NK-92 (cell line): ENCODE results near the gene MYO5B.
"Not testable (repeated sequence)": the region's sequence is repeated elsewhere in the genome, so short reads cannot be mapped to it uniquely, and the experiment has no call there.

ENCODE experiments used
- DNase-seq: peaks from one replicate; lab custom pipeline; 2025; ENCODE audit not compliant: unreplicated experiment; lab: John Stamatoyannopoulos, UW

MYO5B gene

DNA sequence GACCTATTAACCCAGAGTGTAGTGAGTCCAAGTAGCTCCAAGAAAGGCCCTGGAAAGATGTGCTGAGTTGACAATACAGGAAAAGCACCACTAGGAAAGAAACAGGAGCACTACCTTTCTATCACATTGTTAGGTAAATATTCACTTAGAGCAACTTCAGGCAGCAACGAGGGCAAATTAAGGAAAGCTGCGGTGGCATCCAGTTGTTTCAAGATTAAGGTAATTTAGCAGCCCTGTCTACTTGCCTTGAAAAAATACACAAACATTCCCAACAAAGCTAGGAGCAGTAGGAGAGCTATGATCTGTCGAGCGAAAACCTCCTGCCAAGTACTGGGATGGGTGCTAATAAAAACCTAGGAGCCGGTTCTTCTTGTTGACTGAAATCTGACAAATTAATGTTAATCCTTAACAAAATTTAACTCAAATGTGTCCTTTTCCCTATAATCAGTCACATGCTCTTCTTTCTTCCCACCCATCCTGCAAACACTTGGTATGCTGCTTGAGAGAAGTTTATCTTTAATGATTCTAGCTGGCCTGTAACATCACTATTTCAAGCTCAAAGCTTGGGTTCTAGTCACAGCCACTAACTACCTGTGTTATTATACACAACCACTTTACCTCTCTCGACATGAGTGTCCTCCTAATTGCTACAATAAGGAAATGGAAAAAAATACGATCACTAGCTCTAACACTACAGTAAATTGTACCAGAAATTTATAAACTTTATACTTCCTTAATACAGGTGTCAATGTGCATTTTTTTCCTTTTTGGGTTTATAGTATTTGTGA is 383.6 kb downstream of the MYO5B start:
- DNase-seq: no peak

DNA sequence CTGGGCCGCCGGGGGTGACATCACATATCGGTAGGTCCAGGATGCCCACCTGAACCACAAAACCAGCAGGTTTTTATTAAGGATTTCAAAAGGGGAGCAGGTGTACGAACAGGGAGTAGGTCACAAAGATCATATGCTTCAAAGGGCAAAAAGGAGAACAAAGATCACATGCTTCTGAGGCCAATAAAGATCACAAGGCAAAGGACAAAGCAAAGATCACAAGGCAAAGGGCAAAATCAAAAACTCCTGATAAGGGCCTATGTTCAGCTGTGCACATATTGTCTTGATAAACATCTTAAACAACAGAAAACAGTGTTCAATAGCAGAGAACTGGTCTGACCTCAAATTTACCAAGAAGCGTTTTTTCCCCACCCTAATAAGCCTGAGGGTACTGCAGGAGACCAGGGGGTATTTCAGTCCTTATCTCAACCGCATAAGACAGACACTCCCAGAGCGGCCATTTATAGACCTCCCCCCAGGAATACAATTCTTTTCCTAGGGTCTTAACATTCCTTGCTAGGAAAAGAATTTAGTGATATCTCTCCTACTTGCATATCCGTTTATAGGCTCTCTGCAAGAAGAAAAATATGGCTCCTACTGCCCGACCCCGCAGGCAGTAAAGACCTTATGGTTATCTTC is 386.3 kb downstream of the MYO5B start:
- DNase-seq: not testable (repeated sequence)

DNA sequence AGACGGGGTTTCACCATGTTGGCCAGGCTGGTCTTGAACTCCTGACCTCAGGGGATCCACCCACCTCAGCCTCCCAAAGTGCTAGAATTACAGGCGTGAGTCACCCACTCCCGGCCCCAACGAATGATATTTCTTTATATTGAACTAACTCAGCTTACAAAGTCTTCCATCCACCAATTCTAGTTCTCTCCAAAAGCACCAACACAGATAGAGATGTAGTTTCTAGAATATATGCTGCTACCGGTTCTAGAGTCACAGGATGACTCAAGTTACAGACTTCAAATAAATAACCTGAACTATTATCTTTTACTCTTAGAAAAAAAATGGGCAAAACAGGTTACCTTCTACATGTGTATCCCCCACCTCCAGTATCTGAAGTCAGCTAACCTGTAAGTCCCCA is 390.9 kb downstream of the MYO5B start:
- no peak for DNase-seq

DNA sequence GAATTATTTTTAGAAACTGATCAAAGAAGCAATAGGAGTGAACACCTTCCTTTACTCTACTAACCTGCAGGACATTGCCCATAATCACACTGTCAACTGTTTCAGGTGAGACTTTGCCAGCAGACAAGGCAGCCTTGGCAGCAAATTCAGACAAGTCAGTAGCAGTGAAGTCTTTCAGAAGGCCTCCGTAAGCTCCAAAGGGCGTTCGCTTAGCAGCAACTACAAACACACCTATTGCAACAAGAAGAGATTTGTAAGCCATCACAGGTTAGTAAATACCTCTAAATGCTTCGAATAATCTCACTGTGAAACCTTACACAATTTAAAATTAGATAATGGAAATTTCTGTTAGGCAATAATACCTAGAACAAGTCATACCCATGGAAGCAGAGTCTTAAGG is 392.3 kb downstream of the MYO5B start:
- no peak for DNase-seq

DNA sequence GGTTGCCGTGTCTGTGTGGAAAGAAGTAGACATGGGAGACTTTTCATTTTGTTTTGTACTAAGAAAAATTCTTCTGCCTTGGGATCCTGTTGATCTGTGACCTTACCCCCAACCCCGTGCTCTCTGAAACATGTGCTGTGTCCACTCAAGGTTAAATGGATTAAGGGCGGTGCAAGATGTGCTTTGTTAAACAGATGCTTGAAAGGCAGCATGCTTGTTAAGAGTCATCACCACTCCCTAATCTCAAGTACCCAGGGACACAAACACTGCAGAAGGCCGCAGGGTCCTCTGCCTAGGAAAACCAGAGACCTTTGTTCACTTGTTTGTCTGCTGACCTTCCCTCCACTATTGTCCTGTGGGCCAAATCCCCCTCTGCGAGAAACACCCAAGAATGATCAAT is 394.5 kb downstream of the MYO5B start:
- DNase-seq: not testable (repeated sequence)

DNA sequence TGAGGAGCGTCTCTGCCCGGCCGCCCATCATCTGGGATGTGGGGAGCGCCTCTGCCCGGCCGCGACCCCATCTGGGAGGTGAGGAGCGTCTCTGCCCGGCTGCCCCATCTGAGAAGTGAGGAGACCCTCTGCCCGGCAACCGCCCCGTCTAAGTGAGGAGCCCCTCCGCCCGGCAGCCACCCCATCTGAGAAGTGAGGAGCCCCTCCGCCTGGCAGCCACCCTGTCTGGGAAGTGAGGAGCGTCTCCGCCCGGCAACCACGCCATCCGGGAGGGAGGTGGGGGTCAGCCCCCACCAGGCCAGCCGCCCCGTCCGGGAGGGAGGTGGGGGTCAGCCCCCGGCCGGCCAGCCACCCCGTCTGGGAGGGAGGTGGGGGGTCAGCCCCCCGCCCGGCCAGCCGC is 395.1 kb downstream of the MYO5B start:
- DNase-seq: not testable (repeated sequence)

DNA sequence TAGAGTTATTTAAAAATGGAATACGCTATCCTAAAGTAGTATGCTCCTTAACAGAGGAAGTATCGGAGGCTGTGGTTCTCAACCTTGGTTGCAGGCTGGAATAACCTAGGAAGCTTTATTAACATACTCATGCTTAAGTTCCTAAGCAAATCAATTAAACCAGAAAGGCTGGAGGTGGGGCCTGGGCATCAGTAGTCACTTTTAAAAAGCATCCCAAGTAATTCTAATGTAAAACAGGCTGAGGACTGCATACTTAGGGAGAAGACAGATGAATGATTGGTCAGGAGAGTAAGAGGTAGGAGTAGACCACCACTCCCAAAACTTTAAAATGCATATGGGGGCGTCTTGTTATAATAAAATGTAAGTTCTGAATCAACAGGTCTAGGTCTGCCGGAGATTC is 396.9 kb downstream of the MYO5B start:
- no peak for DNase-seq

DNA sequence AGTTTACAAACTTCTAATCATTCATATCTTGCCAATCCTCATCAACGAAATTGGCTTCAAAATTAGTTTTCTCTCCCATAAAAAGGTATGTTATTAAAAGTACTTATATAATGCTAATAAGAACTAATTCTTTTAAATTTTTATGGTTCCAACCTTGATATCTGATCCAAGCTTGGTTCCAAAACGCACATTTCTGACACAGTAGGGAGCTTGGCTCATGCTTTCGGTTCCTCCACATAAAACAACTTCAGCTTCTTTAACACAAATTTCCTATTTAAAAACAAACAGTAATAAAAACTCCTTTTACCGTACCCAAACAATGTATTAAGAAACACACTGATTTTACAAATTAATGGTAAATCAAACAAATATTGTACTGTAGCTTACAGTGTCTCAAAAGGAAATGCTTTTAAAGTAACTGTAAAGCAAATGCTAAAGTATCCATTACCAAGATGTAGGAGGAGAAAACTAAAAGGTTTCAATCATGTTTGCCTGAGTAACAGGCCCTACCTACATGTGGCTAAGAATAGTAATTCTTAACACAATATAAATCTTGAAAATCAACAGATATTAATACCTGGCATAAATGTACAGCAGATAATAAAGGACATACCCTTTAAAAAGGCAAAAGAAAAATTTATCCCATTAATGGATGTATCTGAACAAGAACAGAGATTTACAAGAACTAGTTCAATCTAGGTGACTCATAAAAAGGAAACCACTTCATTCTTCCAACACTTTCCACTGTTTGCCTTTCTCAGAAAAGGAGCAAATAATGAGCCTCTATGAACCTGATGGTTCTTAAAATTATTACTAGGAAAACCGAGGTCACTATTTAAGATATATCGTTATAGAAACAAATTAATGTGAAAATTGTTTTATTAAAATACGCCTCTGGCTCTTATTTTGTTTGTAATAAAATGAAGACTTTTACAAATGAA is 399.1 kb downstream of the MYO5B start:
- DNase-seq: no peak

DNA sequence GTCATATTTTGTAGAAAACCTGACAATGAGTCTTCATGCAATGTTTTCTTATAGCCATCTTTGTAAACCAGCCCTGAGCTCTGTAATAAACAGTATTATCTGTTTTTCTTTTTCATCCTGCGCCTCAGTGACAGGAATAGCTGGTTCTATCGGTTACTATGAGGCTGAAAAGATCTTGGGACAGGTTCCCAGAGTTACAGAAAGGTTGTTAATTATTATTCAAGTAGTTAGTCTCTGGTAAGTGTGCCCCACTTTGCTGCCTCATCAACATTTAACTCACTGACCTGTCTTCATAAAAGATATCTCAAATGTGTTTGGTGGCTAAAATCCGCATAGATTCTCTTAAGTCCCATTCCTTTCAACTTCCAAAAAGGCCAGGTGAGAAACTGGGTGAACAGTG is 400.2 kb downstream of the MYO5B start:
- DNase-seq: no peak

DNA sequence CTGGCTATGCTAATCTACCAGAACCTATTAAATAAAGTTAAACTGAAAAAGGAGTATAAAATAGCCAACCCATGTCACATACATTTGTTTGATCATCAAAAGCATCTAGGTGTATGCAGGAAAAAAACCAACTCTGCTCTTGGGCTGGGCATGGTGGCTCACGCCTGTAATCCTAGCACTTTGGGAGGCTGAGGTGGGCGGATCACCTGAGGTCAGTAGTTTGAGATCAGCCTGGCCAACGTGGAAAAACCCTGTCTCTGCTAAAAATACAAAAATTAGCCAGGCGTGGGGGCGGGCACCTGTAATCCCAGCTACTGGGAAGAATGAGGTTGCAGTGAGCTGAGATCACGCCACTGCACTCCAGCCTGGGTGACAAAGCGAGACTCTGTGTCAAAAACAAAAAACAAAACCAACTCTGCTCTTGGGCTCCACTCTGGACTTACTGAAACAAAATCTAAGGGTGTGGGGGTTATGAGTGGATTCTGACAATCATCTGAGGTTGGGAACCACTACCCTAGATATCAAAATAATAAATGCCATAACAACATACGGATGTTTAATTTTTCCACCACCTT is 405.3 kb downstream of the MYO5B start:
- not testable (repeated sequence) for DNase-seq

DNA sequence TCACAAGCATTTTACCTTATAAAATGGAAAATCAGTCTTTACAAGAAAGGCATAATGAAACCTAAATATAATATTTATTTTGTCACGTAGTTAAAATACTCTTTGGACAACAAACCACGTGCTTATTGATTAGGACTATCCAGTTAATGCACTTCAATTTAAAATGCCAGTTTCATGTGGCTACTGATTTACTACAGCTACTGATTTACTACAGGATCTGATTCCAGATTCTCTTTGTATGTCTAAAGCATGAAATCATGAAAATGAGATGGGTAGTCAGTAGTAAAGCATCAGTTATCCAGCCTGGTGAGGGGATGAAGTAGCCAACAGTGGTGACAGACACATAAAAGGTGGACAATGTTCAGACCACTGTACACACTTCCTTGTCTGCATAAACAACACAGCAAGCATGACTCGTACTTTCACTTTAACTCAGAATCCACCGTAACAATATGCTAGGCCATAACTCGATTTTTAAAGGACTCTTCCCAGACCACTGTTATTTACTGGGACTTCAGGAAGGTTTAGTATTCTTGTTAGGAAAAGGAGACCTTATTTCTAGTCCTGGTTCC is 406.5 kb downstream of the MYO5B start:
- no peak for DNase-seq

DNA sequence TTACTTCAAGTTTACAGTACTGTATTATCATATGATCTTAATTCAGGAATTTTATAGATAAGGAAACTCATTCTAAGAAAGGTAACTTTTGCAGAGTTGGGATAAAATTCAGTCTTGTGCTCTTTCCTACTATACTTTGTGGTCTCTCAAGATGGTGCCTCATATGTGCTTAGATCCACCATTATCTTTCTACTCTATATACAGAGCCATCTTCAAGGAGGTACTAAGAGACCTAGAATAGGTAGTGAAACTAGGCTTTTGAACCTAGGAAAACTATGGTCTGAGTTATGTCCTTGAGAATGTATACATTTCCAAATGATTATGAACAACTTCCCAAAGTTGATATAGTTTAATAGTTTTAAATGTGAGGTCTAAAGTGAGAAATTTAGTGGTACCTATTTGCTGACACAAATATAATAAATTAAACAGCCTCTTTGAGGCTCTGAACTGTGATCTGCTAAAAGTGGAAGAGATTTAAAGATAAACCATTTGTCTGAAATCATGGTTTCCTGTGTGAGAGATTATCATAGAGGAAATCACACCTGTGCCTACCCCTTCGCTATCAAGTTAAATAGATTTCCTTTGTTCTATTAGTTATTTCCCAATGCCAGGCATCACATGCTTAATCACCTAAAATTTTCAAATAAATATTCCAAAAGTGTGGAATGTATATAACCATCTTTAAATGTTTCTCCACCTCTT is 408.8 kb downstream of the MYO5B start:
- DNase-seq: no peak

DNA sequence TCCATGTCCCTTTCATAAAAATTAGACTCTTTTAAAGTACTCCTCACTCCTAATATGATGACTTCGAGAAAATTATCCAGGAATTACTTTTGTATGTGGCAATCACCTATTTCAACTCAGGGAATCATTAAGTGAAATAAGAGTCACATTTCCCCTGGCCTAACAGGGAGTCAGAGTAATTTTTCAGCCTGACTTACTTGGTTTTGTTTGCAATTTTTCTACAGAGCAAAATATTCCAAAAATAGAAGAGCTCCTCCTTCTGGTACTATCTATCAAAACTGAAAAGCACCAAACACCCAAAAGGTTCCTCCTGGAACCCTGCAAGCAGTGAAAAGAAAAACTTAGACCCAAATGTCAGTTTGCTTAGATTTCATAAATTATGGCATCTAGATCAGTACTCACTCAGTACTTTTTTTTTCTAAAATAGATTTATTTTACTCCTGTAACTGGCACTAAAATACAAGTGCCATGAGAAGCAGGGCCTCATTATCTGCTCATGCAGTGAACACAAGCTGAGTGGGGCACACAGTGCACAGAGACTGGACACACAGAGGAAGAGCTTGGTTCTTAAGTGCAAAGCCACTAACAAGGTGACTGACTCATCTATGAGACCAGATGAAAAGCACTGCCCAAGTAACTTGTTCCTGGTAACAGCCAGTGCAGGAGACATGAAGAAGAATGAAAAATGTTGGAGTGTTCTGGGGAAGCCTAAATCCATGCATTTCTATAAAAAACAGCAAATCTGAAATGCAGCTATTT is 410.3 kb downstream of the MYO5B start:
- DNase-seq: no peak

DNA sequence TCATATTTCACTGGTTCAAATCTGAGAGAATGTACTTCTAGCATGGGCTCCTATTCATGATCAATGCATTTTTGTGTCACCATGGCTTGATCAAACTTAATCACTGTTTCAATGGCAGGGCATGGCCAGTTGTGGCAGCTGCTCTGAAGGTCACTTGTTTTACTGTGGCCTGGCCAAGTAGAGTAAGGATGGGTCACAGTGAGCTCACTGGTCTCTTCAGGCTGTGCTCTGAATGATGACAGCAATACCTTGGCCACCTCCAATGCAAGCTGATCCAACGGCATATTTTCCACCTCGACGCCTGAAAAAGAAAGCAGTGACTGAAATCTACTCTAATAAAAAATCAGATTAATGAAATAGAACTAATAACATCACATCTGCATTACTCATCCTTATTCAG is 411.3 kb downstream of the MYO5B start:
- not testable (repeated sequence) for DNase-seq

DNA sequence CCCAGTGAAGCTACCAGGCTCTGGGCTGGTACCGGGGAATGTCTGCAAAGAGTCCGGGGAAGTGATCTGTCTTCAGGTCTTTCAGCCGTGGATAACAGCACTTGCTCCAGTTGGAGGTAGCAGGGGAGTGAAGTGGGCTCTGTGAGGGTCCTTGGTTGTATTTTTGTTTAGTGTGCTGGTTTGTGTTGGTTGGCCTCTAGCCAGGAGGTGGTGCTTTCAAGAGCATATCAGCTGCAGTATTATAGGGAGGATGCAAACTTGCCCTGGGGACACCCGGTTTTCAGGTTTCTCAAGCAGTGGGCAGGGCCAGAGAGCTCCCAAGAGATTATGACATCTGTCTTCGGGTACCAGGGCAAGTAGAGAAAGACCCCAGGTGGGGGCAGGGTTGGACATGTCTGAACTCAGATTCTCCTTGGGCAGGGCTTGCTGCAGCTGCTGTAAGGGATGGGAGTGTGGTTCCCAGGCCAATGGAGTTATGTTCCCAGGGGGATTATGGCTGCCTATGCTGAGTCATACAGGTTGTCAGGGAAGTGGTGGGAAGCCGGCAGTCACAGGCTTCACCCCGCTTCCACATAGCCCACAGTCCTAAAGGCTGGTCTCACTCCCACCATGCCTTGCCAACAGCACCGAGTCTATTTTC is 416.0 kb downstream of the MYO5B start:
- no peak for DNase-seq
